HEK293 (cell line): ENCODE results near the gene TMEM131L.

ENCODE experiments used
- CTCF ChIP-seq: fragments of 450-650 bp; formaldehyde crosslinking; IDR thresholded peaks from 2 replicates; pipeline ENCODE4 v1.5.1; 2016; ENCODE audit warnings: missing biosample characterization, missing genetic modification characterization
- KLF10 ChIP-seq: fragments of 450-650 bp; IDR thresholded peaks from 2 replicates; pipeline ENCODE4 v1.5.1; 2018; ENCODE audit warnings: missing biosample characterization, mild to moderate bottlenecking, missing genetic modification characterization
- REST ChIP-seq: fragments of 450-650 bp; formaldehyde crosslinking; IDR thresholded peaks from 2 replicates; pipeline ENCODE4 v1.5.1; 2016; ENCODE audit warnings: missing biosample characterization, missing genetic modification characterization
- TRIM28 ChIP-seq: IDR thresholded peaks from 2 replicates; pipeline ENCODE4 v1.6.1; 2011; ENCODE audit warnings: low read length, control low read depth, borderline replicate concordance
- YY1 ChIP-seq: fragments of 450-650 bp; formaldehyde crosslinking; IDR thresholded peaks from 2 replicates; pipeline ENCODE4 v1.5.1; 2018; ENCODE audit warnings: missing biosample characterization, missing genetic modification characterization
- ZNF184 ChIP-seq: fragments of 450-650 bp; IDR thresholded peaks from 2 replicates; pipeline ENCODE4 v1.5.1; 2018; ENCODE audit warnings: missing biosample characterization, mild to moderate bottlenecking, missing genetic modification characterization
- ZNF24 ChIP-seq: fragments of 450-650 bp; formaldehyde crosslinking; IDR thresholded peaks from 2 replicates; pipeline ENCODE4 v1.5.1; 2016; ENCODE audit warnings: missing biosample characterization, missing genetic modification characterization
- ZNF501 ChIP-seq: fragments of 450-650 bp; formaldehyde crosslinking; IDR thresholded peaks from 2 replicates; pipeline ENCODE4 v1.5.1; 2016; ENCODE audit warnings: missing biosample characterization, missing genetic modification characterization
- ZNF549 ChIP-seq: fragments of 450-650 bp; IDR thresholded peaks from 2 replicates; pipeline ENCODE4 v1.5.1; 2018; ENCODE audit warnings: missing biosample characterization, missing genetic modification characterization, mild to moderate bottlenecking, inconsistent platforms, moderate library complexity
- ZNF776 ChIP-seq: fragments of 450-650 bp; formaldehyde crosslinking; IDR thresholded peaks from 2 replicates; pipeline ENCODE4 v1.5.0; 2017; ENCODE audit warnings: missing biosample characterization, missing genetic modification characterization, borderline replicate concordance
- TF ChIP-seq, protein P1 (sequence below): fragments of 450-650 bp; formaldehyde crosslinking; IDR thresholded peaks from 2 replicates; pipeline ENCODE4 v1.5.1; 2016; ENCODE audit warnings: missing biosample characterization, missing genetic modification characterization

GRCh38 chr4:153497091-153497531 lies 31.0 kb downstream of the TMEM131L start:
- TF ChIP-seq CTCF (tag by site-specific recombination), result no peak
- TF ChIP-seq KLF10 (tag by site-specific recombination), result no peak
- TF ChIP-seq ZNF184 (tag by site-specific recombination), result no peak
- no peak for TF ChIP-seq TRIM28
- TF ChIP-seq ZNF24 (tag by site-specific recombination), result no peak
- no peak for TF ChIP-seq ZNF776 (tag by site-specific recombination)
- no peak for TF ChIP-seq YY1 (tag by site-specific recombination)
- TF ChIP-seq, protein P1, sequence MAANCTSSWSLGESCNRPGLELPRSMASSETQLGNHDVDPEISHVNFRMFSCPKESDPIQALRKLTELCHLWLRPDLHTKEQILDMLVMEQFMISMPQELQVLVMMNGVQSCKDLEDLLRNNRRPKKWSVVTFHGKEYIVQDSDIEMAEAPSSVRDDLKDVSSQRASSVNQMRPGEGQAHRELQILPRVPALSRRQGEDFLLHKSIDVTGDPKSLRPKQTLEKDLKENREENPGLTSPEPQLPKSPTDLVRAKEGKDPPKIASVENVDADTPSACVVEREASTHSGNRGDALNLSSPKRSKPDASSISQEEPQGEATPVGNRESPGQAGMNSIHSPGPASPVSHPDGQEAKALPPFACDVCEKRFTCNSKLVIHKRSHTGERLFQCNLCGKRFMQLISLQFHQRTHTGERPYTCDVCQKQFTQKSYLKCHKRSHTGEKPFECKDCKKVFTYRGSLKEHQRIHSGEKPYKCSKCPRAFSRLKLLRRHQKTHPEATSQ, result no peak
- no peak for TF ChIP-seq ZNF549
- no peak for TF ChIP-seq ZNF501 (tag by site-specific recombination)
- no peak for TF ChIP-seq REST (tag by site-specific recombination)
